Left lung (tissue), 10 donors: Measurements from ENCODE around the gene AAMP. TPM values are rescaled to one million over a fixed set of nuclear protein-coding genes. Genes with fewer than 3 reads are reported as not detected.

Experiments used
- ATAC-seq: fragments of 200-7000 bp; cut with Tn5 transposase; one replicate; pipeline ENCODE4 v1.9.1; 2020; ENCODE audit warnings: moderate library complexity
- DNase-seq, 4 donors: peaks; one replicate each; pipeline ENCODE4 v3.0.0-alpha.2; 2013 to 2020
- H3K27ac ChIP-seq, 2 donors: fragments of 200-600 bp; sonication (generic) in 1 of 2; one replicate each; pipeline versions ENCODE4 v1.5.0 to v1.8.0; 2020 to 2021
- H3K27me3 ChIP-seq, 2 donors: fragments of 200-600 bp; sonication (generic) in 1 of 2; one replicate each; pipeline versions ENCODE4 v1.5.0 to v1.8.0; 2020 to 2021
- H3K36me3 ChIP-seq, 2 donors: fragments of 200-600 bp; sonication (generic) in 1 of 2; one replicate each; pipeline versions ENCODE4 v1.5.0 to v1.8.0; 2020 to 2021
- H3K4me1 ChIP-seq, 2 donors: fragments of 200-600 bp; one replicate each; pipeline ENCODE4 v1.8.0; 2021
- H3K4me3 ChIP-seq, 2 donors: fragments of 200-600 bp; sonication (generic) in 1 of 2; one replicate each; pipeline versions ENCODE4 v1.5.0 to v1.8.0; 2020 to 2021; ENCODE audit warnings: mild to moderate bottlenecking in 1 of 2
- H3K9me3 ChIP-seq, 2 donors: fragments of 200-600 bp; sonication (generic) in 1 of 2; one replicate each; pipeline versions ENCODE4 v1.5.0 to v1.8.0; 2020 to 2021
- CTCF ChIP-seq, 2 donors: fragments of 200-600 bp; sonication (generic) in 1 of 2; IDR thresholded peaks; one replicate each; pipeline versions ENCODE4 v1.5.0 to v1.8.0; 2021; ENCODE audit warnings: antibody characterized with exemption in 2 of 2
- intact Hi-C, 2 donors: fragments of 100-400 bp; cut with DNase I; formaldehyde crosslinking; loops; one replicate each; pipeline versions ENCODE4 v1.11.2 to v1.14.2; 2022
- polyA plus RNA-seq, 6 donors: library from polyadenylated mRNA; unstranded; fragments of 120-200 nt; gene quantifications; one replicate each; pipeline ENCODE4 v1.2.1, GENCODE V29; 2013; ENCODE audit not compliant: insufficient read length in 6 of 6
- total RNA-seq, 2 donors: library from RNA; stranded (reverse); fragmentation: NEBNext Ultra II Directional; extraction: Animal tissue kit (Norgen Biotek cat#: 25700); gene quantifications; one replicate each; pipeline ENCODE4 v1.2.1, GENCODE V29; 2021
- donor health status: DM: no; HTN: yes; CAD: no.
- donor health status: DM: no; HTN: no; CAD: no.

Gene AAMP
- total and polyA plus RNA-seq, 8 donors: 55.2 to 120 (median 113) TPM

- H3K4me3 ChIP-seq: no peak overlapping the region
- DNase-seq (no peak), ATAC-seq (no peak)
- no peaks in the 10 kb centered on the region for H3K27me3 ChIP-seq
- H3K36me3 ChIP-seq: peaks cover 0 to 50% of the 10 kb centered on the region in 2 donors
- H3K9me3 ChIP-seq: no peaks in the 10 kb centered on the region
- peak overlapping the region; percentile 77 to 82 for H3K27ac ChIP-seq
- TF ChIP-seq CTCF (IDR thresholded peaks at IDR 0.05): no peak
- intact Hi-C loops: loop anchor here in 1 of 2 donors (5.0 kb wide), 1 partner anchor 78 kb away; no protein-coding TSS in a partner anchor
- H3K4me1 ChIP-seq: peaks cover 20 to 77% of the 10 kb centered on the region in 2 donors
Measured at GRCh38 chr2:218260166-218260565, 9.8 kb downstream of the AAMP start.

GRCh38 chr2:218259099-218259961 is 10.6 kb downstream of the AAMP start:
- Histone ChIP-seq H3K9me3 (no peaks in the 10 kb centered on the region), H3K36me3 (peaks cover 0 to 50% of the 10 kb centered on the region in 2 donors), H3K27ac (peak overlapping the region; percentile 77 to 82), H3K27me3 (no peaks in the 10 kb centered on the region), H3K4me3 (no peak overlapping the region), H3K4me1 (peaks cover 20 to 69% of the 10 kb centered on the region in 2 donors)
- DNase-seq: peak in 1 of 4 donors; percentile 66
- intact Hi-C loops: no loop called here
- no peak for TF ChIP-seq CTCF (IDR thresholded peaks at IDR 0.05)
- ATAC-seq: peak; percentile 74

GRCh38 chr2:218257390-218257981 is 12.5 kb downstream of the AAMP start:
- Histone ChIP-seq H3K27me3 (no peaks in the 10 kb centered on the region), H3K4me1 (peaks cover 20 to 62% of the 10 kb centered on the region in 2 donors), H3K36me3 (peaks cover 0 to 52% of the 10 kb centered on the region in 2 donors), H3K9me3 (no peaks in the 10 kb centered on the region), H3K27ac (peak overlapping the region; percentile 62 to 75), H3K4me3 (no peak overlapping the region)
- ATAC-seq (peak; percentile 39), DNase-seq (peak in 1 of 4 donors; percentile 41)
- TF ChIP-seq CTCF (IDR thresholded peaks at IDR 0.05): peak; percentile 35 to 42
- intact Hi-C loops: no loop called here

GRCh38 chr2:218256612-218257350 is 13.2 kb downstream of the AAMP start:
- no peak for ATAC-seq
- peaks cover 0 to 55% of the 10 kb centered on the region in 2 donors for H3K36me3 ChIP-seq
- peak overlapping the region; percentile 62 to 75 for H3K27ac ChIP-seq
- no peaks in the 10 kb centered on the region for H3K27me3 ChIP-seq
- TF ChIP-seq CTCF (IDR thresholded peaks at IDR 0.05): no peak
- H3K4me3 ChIP-seq: no peak overlapping the region
- intact Hi-C loops: no loop called here
- no peaks in the 10 kb centered on the region for H3K9me3 ChIP-seq
- DNase-seq: peak in 1 of 4 donors; percentile 10
- peaks cover 20 to 57% of the 10 kb centered on the region in 2 donors for H3K4me1 ChIP-seq
